Lung (tissue), 12 donors: ENCODE results near the gene RBM28. TPM values are rescaled to one million over a fixed set of nuclear protein-coding genes. Genes with fewer than 3 reads are reported as not detected.

Experiments used
- ATAC-seq: fragments of 200-7000 bp; cut with Tn5 transposase; one replicate; pipeline ENCODE4 v1.9.1; 2020; ENCODE audit warnings: moderate number of reproducible peaks; ENCODE audit not compliant: insufficient read depth, low FRiP score
- DNase-seq, 3 donors: peaks; one replicate each; pipeline ENCODE4 v3.0.0-alpha.2; 2013 to 2017
- H3K27ac ChIP-seq, 2 donors: one replicate each; pipeline ENCODE4 v1.5.1; 2013; ENCODE audit warnings: mild to moderate bottlenecking in 2 of 2, moderate library complexity in 2 of 2, control low read depth in 1 of 2, inconsistent platforms in 1 of 2, low read depth in 1 of 2, low read length in 1 of 2
- H3K27me3 ChIP-seq, 3 donors: one replicate each; pipeline ENCODE4 v1.5.1; 2013; ENCODE audit warnings: low read length in 2 of 3; ENCODE audit not compliant: control insufficient read depth in 3 of 3, insufficient read depth in 3 of 3
- H3K36me3 ChIP-seq, 4 donors: one replicate each; pipeline ENCODE4 v1.5.1; 2013; ENCODE audit warnings: low read length in 4 of 4, mild to moderate bottlenecking in 1 of 4, moderate library complexity in 1 of 4; ENCODE audit not compliant: control insufficient read depth in 4 of 4, insufficient read depth in 4 of 4
- H3K4me1 ChIP-seq, 5 donors: one replicate each; pipeline ENCODE4 v1.5.1; 2013; ENCODE audit warnings: low read length in 5 of 5, mild to moderate bottlenecking in 2 of 5, moderate library complexity in 1 of 5; ENCODE audit not compliant: control insufficient read depth in 5 of 5, insufficient read depth in 5 of 5
- H3K4me3 ChIP-seq: one replicate; pipeline ENCODE4 v1.5.1; 2013; ENCODE audit warnings: mild to moderate bottlenecking, control low read depth, moderate library complexity
- H3K9ac ChIP-seq, 2 donors: one replicate each; pipeline ENCODE4 v1.5.1; 2013; ENCODE audit warnings: low read length in 2 of 2, control low read depth in 1 of 2; ENCODE audit not compliant: insufficient read depth in 1 of 2
- H3K9me3 ChIP-seq, 4 donors: one replicate each; pipeline ENCODE4 v1.5.1; 2013; ENCODE audit warnings: low read length in 3 of 4, mild to moderate bottlenecking in 1 of 4, moderate library complexity in 1 of 4; ENCODE audit not compliant: control insufficient read depth in 4 of 4, insufficient read depth in 3 of 4
- WGBS, 2 donors: extraction: QIAGEN DNeasy Blood & Tissue Kit; methylation state at CpG; one replicate each; pipeline ENCODE4 v1.1.7; 2013; 5-methylcytosine and 5-hydroxymethylcytosine counted together
- polyA plus RNA-seq, 2 donors: library from polyadenylated mRNA; stranded (reverse); fragments of 200-250 nt; gene quantifications; one replicate each; pipeline ENCODE4 v1.2.1, GENCODE V29; 2013
- total RNA-seq, 2 donors: library from RNA; depleted of rRNA in 1 of 2; stranded (reverse); fragments of >200 nt in 1 of 2; gene quantifications; one replicate each; pipeline ENCODE4 v1.2.1, GENCODE V29; 2014 to 2021
- TF ChIP-seq, protein P1 (sequence below): IDR thresholded peaks from 2 replicates; pipeline ENCODE4 v1.5.1; 2012; ENCODE audit warnings: mild to moderate bottlenecking; ENCODE audit errors: control extremely low read depth, extremely low read depth
- donor health status: control.
- donor health status: control.
- donor health status: Bipolar disorder and iron deficiency.
- donor health status: healthy.
- donor health status: DM: yes; HTN: yes; CAD: no.

The RBM28 gene
- total and polyA plus RNA-seq, 4 donors = 18.8 to 44.7 (median 27.2) TPM

GRCh38 chr7:128364166-128364870 is 20.6 kb upstream of the RBM28 start:
- ATAC-seq (no peak), DNase-seq (no peak)
- no peak overlapping the region for H3K27ac ChIP-seq
- TF ChIP-seq, protein P1, sequence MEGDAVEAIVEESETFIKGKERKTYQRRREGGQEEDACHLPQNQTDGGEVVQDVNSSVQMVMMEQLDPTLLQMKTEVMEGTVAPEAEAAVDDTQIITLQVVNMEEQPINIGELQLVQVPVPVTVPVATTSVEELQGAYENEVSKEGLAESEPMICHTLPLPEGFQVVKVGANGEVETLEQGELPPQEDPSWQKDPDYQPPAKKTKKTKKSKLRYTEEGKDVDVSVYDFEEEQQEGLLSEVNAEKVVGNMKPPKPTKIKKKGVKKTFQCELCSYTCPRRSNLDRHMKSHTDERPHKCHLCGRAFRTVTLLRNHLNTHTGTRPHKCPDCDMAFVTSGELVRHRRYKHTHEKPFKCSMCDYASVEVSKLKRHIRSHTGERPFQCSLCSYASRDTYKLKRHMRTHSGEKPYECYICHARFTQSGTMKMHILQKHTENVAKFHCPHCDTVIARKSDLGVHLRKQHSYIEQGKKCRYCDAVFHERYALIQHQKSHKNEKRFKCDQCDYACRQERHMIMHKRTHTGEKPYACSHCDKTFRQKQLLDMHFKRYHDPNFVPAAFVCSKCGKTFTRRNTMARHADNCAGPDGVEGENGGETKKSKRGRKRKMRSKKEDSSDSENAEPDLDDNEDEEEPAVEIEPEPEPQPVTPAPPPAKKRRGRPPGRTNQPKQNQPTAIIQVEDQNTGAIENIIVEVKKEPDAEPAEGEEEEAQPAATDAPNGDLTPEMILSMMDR = no peak
- H3K4me1 ChIP-seq = peaks cover 0 to 20% (median 6%) of the 10 kb centered on the region in 5 donors
- H3K9me3 ChIP-seq = no peaks in the 10 kb centered on the region
- peaks cover 4 to 37% (median 9%) of the 10 kb centered on the region in 3 donors for H3K27me3 ChIP-seq
- H3K36me3 ChIP-seq = no peaks in the 10 kb centered on the region
- no peak overlapping the region for H3K4me3 ChIP-seq
- WGBS, 2 donors = 75 to 85% methylated on average over 4 of the region's 4 CpGs
- H3K9ac ChIP-seq = no peak overlapping the region

DNA sequence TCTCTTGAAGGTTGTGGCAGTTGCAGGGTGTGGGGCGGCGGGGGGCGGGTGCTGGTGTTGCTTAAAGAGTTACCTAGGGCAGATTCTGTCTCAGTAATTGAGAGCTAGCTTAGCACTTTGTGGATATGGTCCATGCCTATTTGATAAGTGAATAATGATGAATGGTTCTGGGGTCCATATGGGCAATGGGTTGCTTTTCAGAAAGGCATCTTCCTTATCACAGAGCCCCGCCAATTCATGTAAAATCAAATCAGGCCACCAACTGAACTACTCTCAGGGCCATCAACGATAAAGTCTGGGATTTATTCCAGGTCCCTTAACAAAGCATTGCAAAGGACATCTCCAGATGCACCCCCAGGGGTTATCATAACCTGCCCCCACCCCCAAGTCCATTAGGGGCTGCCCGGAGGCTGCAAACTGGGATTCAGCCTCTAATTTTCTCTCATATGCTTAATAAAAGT is 19.6 kb upstream of the RBM28 start:
- ATAC-seq = no peak
- H3K36me3 ChIP-seq = no peaks in the 10 kb centered on the region
- no peak overlapping the region for H3K4me3 ChIP-seq
- TF ChIP-seq, protein P1 = no peak
- H3K27me3 ChIP-seq = peaks cover 4 to 37% (median 9%) of the 10 kb centered on the region in 3 donors
- H3K4me1 ChIP-seq = peaks cover 0 to 20% (median 6%) of the 10 kb centered on the region in 5 donors
- WGBS, 2 donors = 84 to 85% methylated on average over 6 of the region's 6 CpGs
- H3K9ac ChIP-seq = no peak overlapping the region
- H3K9me3 ChIP-seq = no peaks in the 10 kb centered on the region
- H3K27ac ChIP-seq = no peak overlapping the region
- no peak for DNase-seq

DNA sequence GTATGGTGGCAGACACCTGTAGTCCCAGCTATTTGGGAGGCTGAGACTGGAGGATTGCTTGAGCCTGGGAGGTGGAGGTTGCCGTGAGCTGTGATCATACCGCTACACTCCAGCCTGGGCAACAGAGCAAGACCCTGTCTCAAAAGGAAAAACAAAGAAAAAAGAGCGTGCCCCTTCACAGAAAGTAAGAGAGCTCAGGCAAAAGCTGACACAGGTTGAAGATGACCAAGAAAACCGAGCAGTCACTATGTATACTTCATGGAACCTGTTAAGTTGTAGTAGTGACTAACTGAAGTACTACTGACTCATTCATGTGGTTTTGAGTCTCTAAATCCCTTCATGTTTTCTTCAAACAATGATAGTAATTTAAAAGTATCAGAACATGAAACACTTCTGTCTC is 19.0 kb upstream of the RBM28 start:
- Histone ChIP-seq H3K9ac (no peak overlapping the region), H3K27me3 (peaks cover 4 to 37% (median 9%) of the 10 kb centered on the region in 3 donors), H3K4me1 (peaks cover 0 to 20% (median 6%) of the 10 kb centered on the region in 5 donors), H3K4me3 (no peak overlapping the region), H3K27ac (no peak overlapping the region), H3K36me3 (no peaks in the 10 kb centered on the region), H3K9me3 (no peaks in the 10 kb centered on the region)
- 78 to 82% methylated on average over 4 of the region's 4 CpGs for whole genome bisulfite sequencing, 2 donors
- DNase-seq (no peak), ATAC-seq (no peak)
- TF ChIP-seq, protein P1 = no peak
